Stimulated activated CD4-positive, alpha-beta T cell treated with anti-CD3 and anti-CD28 coated beads, Interleukin-4, amount 100 ng/mL, for 1 hour (primary cell): ENCODE data around the gene GSAP.

Experiments used
- DNase-seq: peaks from one replicate; pipeline ENCODE4 v3.0.0-alpha.2; 2020

The GSAP gene

GRCh38 chr7:77327067-77327931, 88.8 kb downstream of the GSAP start:
- DNase-seq = no peak

- DNase-seq = no peak
Observed at GRCh38 chr7:77326131-77326530, 90.0 kb downstream of the GSAP start.

- no peak for DNase-seq
Observed at GRCh38 chr7:77321300-77321699, 94.8 kb downstream of the GSAP start.

GRCh38 chr7:77320714-77321113, 95.4 kb downstream of the GSAP start:
- no peak for DNase-seq

GRCh38 chr7:77320137-77320536, 96.0 kb downstream of the GSAP start:
- DNase-seq = no peak

GRCh38 chr7:77318019-77318418, 98.1 kb downstream of the GSAP start:
- no peak for DNase-seq

GRCh38 chr7:77316219-77316978, 99.8 kb downstream of the GSAP start:
- DNase-seq = no peak

- DNase-seq = no peak
Observed at GRCh38 chr7:77315182-77315591, 101.0 kb downstream of the GSAP start.

- no peak for DNase-seq
Observed at GRCh38 chr7:77313876-77314480, 102.2 kb downstream of the GSAP start.

- no peak for DNase-seq
Observed at GRCh38 chr7:77313085-77313484, 103.1 kb downstream of the GSAP start.

GRCh38 chr7:77310982-77311381, 105.2 kb downstream of the GSAP start:
- no peak for DNase-seq

- no peak for DNase-seq
Observed at GRCh38 chr7:77309714-77310220, 106.4 kb downstream of the GSAP start.

GRCh38 chr7:77308792-77309191, 107.4 kb downstream of the GSAP start:
- no peak for DNase-seq

- DNase-seq = no peak
Observed at GRCh38 chr7:77306231-77307067, 109.7 kb downstream of the GSAP start.

GRCh38 chr7:77295549-77295948, 120.6 kb downstream of the GSAP start:
- no peak for DNase-seq

- no peak for DNase-seq
Observed at GRCh38 chr7:77293046-77293445, 123.1 kb downstream of the GSAP start.

- DNase-seq = no peak
Observed at GRCh38 chr7:77290425-77290824, 125.7 kb downstream of the GSAP start.

GRCh38 chr7:77289387-77289786, 126.8 kb downstream of the GSAP start:
- DNase-seq = no peak

- DNase-seq = no peak
Observed at GRCh38 chr7:77288676-77289320, 127.4 kb downstream of the GSAP start.

GRCh38 chr7:77284616-77285015, 131.5 kb downstream of the GSAP start:
- DNase-seq = no peak

- DNase-seq = no peak
Observed at GRCh38 chr7:77284005-77284404, 132.1 kb downstream of the GSAP start.

GRCh38 chr7:77282897-77283296, 133.3 kb downstream of the GSAP start:
- no peak for DNase-seq
